PC-3 (cell line): ENCODE measurements around the gene SULT1C2.

Experiments
- CTCF ChIP-seq: fragments of 300-600 bp; sonication (generic); conservative IDR thresholded peaks from 2 replicates; pipeline ENCODE4 v1.5.1; 2017; ENCODE audit warnings: antibody characterized with exemption, low read depth, mild to moderate bottlenecking, low read length
- EZH2phosphoT487 ChIP-seq: fragments of 300-600 bp; sonication (generic); IDR thresholded peaks from 2 replicates; pipeline ENCODE4 v1.6.1; 2018; ENCODE audit warnings: mild to moderate bottlenecking, antibody characterized with exemption, low read length, borderline replicate concordance

GRCh38 chr2:108355906-108356734 lies 67.4 kb downstream of the SULT1C2 start:
- TF ChIP-seq CTCF (no peak), EZH2phosphoT487 (no peak)
